Retina (tissue), 1 donor: Measurements from ENCODE around the gene TBL1X.
A peak's percentile ranks its signal among the peaks of the same experiment; 100 is the strongest.

Source experiments
- DNase-seq: peaks from one replicate; pipeline ENCODE4 v3.0.0-alpha.2; 2016

Gene TBL1X

DNA sequence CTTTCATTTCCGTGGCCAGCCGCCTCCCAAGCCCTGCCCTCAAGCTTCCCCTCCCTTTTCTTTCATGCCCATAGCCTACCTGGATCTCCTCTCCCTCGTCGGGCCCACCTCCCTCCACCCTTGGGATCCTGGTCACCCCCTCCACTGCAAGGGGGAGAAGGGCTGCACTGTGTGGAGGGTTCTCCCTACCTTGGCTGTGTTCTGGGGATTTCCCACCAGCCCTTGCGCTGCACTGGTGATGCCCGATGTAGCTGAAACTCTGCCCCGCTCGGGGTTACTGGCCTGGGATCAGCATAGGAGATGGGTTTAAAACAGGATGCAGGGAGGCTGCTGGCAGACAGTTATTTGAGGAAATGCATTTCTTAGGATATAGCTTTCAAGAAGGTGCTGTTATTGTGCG, 128.9 kb downstream of the TBL1X start:
- no peak for DNase-seq

DNA sequence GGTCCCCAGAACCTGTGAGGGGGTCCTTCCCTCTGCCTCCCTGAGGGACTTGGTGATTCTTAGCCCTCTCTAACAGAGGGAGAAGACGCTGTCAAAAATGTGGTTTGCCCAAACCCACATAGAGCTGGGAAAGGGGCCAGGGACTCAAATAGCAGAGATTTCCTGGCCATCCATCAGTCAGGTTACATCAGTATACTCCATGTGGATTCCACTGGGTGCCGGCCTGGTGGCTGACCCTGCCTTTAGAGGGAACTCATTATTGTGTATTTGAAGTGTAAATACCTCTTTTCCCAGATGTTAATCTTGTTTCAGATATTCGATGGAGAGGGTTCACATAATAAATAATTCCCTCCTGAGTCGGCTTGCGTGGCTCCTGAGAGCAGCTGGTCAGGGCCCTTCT, 130.3 kb downstream of the TBL1X start:
- DNase-seq: no peak

GRCh38 chrX:9596837-9597236, 132.0 kb downstream of the TBL1X start:
- no peak for DNase-seq

GRCh38 chrX:9597361-9598035, 132.6 kb downstream of the TBL1X start:
- no peak for DNase-seq

GRCh38 chrX:9598344-9598743, 133.5 kb downstream of the TBL1X start:
- DNase-seq: no peak

DNA sequence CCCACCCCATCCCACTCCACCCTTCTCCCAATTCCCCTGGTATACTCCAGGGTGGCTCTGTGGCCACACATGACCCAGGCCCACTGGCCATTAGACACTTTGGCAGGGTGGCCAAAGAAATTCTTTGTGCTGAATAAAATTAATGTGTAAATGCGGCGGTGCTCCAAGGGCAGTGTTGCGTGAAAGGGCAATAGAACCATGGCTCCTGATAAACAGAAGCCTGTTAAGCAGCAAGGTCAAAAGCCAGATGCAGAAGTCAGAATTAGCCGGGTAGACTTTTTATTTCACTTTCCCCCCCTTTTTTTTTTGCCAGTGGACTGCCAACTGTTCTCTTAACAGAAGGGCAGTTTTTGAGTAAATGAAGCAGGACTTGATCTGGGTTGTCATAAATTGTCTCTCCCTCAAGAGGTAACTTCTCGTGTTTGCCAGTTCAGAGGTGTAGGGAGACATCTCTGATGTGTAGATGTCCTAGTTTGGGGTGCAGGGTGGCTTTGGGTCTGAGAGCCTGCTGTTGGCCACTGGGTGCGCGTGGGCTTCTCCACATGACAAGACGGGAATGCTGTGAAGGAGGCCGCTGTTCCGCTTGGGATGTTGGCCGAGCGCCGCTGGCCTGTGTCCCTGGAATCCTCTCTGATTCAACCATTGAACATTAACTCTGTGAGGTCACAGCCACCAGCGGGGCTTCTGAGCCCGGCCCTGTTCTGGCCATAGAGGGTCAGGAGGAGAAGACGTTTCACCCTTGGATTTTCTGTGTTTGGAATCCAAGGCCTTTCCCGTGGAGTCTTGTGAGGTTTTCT, 139.5 kb downstream of the TBL1X start:
- DNase-seq: no peak

- DNase-seq: no peak
Observed at GRCh38 chrX:9604908-9605306, 140.0 kb downstream of the TBL1X start.

DNA sequence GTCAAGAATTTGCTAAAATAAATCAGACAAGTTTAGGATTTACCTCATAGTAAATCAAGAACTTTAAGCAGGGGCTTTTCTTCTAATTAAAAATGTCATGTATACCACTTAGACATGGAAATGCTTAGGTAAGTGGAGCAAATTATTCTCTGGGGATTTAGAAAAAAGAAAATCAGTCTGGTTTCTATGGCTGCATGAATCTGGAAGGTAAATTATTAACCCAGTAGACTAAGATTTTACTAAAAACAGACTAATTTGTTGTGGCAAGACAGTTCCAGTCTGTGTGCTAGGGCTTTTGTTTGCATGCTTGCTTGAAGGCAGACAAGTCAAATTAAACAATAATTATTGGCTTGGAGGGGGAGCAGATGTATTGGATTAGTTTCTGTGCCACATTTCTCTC, 140.6 kb downstream of the TBL1X start:
- DNase-seq: no peak

DNA sequence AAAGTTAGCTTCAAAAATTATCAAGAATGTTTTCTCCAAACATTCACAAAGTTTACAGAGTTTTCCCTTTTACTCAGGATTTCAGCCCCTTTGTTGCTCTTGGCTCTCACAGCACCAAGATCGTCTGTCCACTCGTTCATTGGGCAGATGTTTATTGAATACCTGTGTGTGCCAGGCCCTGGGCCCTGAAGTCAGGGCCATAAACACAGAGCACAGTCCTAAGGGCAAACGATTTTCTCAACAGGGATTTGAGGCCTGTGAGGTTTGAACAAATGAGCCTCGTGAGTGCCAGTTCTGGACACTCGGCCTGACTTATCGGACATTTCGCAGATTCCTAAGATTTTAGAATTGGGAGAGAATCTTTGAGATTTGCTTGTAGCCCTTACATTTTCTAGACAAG, 142.1 kb downstream of the TBL1X start:
- no peak for DNase-seq

- DNase-seq: no peak
Observed at GRCh38 chrX:9609499-9609898, 144.6 kb downstream of the TBL1X start.

- DNase-seq: no peak
Observed at GRCh38 chrX:9609987-9610386, 145.1 kb downstream of the TBL1X start.

- no peak for DNase-seq
Observed at GRCh38 chrX:9610771-9611392, 146.0 kb downstream of the TBL1X start.

GRCh38 chrX:9611436-9612145, 146.7 kb downstream of the TBL1X start:
- DNase-seq: peak; percentile 16

DNA sequence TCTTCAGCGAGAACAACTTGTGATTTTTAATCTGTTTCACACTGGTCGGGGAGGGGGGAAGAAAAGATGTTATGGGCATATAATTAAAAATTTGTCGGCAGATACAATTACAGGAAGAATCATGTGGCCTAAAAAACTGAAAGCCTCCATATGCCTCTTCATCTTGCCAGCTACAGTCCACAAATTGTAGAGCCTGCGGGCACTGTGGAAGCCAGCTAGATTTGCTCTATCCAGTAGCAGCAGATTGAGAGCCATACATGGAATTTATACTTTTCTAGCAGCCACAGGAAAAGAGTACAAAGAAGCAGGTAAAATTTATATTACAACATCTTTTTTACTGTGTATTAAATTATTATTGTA, 147.3 kb downstream of the TBL1X start:
- DNase-seq: no peak

GRCh38 chrX:9614016-9614415, 149.2 kb downstream of the TBL1X start:
- DNase-seq: no peak

DNA sequence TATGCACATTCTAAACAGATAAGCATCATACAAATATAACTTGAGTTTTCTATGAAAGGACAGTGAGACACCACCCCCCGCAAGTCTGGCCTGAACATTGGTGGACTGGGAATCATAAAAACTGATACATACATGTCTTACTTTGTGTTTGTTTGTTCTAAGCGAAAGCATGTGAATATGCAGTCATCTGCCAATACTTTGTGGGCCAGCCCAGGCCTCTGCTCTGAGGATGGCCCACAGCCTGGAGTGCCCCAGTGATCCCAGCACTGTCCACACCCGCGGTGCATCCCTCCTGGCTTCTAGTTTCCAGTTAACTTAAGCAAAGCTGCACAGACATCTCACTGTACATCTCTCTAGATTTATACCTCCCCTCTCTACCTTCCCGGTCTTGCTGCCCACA, 154.3 kb downstream of the TBL1X start:
- DNase-seq: no peak

DNA sequence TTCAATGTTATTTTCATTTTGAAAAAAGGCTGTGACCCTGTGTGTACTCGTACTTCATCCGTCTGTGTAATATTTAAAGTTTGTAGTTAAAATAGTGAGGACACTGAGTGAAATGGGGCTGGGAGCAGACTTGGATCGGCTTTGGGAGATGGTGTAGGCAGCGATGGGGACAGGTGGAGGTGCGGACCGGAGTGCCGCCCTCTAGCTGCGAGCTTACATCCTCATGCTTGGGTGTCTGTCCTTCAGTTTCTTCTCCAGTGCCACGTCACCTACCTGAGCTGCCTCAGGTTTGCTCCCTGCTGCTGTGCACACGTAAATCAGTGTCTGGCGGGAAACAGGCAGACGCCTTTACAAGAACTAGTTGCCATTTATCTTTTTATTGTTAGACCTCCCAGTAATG, 154.7 kb downstream of the TBL1X start:
- DNase-seq: no peak

DNA sequence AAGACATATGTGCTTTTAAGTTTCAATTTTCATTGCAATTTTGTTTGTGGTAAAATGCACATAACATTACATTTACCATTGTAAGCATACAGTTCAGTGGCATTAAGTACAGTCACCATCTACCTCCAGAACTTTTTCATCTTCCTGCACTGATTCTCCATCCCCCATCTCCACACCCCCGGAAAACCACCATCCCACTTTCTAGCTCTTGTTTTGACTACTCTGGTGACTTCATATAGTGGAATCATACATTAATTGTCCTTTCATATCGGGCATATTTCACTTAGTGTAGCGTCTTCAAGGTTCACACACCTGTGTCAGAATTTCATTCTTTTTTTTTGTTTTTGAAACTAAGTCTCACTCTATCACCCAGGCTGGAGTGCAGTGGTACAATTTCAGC, 157.3 kb downstream of the TBL1X start:
- no peak for DNase-seq

- no peak for DNase-seq
Observed at GRCh38 chrX:9626379-9626778, 161.5 kb downstream of the TBL1X start.

DNA sequence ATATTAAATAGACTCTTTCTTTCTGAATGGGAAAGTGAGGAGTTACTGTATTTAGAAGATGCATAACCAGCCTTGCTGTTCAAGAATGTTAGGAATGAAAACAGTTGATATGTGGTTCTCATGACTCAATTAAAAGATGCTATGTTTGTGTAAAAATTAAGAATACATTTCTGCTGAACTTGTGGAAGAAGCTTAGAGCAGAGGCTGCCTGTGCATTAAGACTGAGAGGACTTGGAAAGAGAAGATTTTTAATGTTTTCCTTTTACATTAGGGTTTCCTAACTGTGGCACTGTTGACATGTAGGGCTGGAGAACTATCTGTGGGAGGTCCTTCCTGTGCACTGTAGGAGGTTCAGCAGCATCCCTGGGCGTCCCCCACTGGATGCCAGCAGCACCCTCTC, 163.1 kb downstream of the TBL1X start:
- DNase-seq: no peak

DNA sequence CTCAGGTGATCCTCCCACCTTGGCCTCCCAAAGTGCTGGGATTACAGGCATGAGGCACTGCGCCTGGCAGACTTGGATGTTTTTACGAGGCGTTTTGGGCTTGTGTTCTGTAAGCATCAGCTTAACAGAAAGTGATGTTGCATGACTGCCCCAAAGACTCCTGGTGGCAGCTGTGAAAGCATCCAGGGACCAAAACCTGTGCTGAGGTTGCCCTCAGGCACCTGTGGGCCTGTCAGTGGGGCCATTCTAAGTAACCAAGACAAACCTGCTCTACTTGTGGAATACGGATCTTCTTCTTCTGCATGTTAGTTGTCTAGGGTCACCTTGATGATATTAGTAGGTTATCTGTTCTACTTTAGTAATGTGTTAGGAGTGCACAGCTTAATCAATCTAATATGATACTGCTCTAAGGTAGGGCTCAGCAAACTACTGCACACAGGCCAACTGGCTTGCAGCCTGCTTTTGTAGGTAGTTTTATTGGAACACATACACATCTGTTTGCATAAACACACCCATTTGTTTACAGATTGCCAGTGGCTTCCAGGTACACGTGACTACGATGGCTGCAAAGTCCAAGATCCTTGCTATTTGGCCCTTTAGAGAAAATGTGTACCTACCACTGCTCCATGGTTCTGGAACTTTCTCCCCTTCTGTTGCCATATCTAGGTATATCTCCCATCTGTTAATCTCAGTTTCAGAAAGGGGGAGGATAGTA, 164.1 kb downstream of the TBL1X start:
- no peak for DNase-seq

DNA sequence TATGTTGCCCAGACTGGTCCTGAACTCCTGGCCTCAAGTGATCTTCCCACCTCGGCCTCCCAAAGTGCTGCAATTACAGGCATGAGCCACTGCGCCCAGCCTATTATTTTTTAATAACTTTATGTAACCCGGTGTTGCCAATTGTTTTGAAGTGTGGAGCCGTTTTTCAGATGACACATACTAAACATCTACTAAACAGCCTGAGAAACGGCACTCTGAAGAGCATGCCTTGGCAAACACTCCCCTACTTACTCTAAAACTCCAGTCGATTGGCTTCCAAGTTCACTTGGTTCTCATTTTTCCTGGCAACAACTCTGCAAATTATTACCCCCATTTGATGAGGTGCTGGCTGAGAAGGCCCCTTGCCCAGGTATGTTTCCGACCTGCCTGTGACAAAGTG, 169.7 kb downstream of the TBL1X start:
- DNase-seq: no peak

DNA sequence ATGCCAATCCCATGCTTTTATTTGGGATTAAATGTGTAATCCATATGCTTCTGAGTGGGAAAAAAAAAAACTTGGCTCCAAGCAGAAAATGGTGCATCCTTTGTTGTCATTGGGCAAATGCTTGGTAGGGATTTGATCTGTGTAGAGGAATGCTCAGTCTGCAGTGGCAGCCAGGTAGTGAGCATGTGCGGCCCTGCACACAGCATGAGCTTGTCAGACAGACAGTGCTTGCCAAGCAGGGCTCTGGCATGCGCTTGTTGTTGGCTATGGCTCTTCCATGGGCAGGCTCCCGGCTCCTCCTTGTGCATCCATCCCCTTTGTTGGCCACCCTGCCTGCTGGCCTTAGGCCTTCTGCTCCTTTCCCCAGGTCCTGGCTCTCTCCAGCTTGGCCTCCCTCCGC, 170.5 kb downstream of the TBL1X start:
- DNase-seq: no peak
